GM20000 (cell line): ENCODE results near the gene HUNK.
"Not testable (repeated sequence)": the region's sequence is repeated elsewhere in the genome, so short reads cannot be mapped to it uniquely, and the experiment has no call there.

ENCODE experiments used
- DNase-seq: peaks from one replicate; pipeline ENCODE4 v3.0.0; 2012; ENCODE audit warnings: low spot score
- TF ChIP-seq, protein P1 (sequence below): IDR thresholded peaks from 2 replicates; pipeline ENCODE4 v1.5.1; 2012; ENCODE audit warnings: mild to moderate bottlenecking, control low read depth; ENCODE audit errors: extremely low read depth, missing control alignments

The HUNK gene

DNA sequence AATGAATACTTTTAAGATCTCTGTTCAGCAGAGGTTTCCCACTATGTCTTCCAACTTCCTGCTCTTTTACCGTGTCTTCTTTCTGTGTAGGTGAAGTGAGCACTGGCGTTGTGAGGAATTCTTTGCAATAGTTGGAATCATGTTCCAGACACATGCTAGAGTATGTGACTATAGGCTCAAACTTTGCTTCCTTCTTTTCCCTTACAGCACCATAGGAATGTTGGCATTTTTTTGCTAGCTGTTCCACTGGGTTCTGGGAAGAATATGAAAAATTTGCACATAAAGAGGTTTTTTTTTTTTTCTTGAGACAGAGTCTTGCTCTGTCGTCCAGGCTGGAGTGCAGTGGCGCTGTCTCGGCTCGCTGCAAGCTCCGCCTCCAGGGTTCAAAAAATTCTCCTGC lies 15.7 kb upstream of the HUNK start:
- DNase-seq = no peak
- TF ChIP-seq, protein P1, sequence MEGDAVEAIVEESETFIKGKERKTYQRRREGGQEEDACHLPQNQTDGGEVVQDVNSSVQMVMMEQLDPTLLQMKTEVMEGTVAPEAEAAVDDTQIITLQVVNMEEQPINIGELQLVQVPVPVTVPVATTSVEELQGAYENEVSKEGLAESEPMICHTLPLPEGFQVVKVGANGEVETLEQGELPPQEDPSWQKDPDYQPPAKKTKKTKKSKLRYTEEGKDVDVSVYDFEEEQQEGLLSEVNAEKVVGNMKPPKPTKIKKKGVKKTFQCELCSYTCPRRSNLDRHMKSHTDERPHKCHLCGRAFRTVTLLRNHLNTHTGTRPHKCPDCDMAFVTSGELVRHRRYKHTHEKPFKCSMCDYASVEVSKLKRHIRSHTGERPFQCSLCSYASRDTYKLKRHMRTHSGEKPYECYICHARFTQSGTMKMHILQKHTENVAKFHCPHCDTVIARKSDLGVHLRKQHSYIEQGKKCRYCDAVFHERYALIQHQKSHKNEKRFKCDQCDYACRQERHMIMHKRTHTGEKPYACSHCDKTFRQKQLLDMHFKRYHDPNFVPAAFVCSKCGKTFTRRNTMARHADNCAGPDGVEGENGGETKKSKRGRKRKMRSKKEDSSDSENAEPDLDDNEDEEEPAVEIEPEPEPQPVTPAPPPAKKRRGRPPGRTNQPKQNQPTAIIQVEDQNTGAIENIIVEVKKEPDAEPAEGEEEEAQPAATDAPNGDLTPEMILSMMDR = no peak

DNA sequence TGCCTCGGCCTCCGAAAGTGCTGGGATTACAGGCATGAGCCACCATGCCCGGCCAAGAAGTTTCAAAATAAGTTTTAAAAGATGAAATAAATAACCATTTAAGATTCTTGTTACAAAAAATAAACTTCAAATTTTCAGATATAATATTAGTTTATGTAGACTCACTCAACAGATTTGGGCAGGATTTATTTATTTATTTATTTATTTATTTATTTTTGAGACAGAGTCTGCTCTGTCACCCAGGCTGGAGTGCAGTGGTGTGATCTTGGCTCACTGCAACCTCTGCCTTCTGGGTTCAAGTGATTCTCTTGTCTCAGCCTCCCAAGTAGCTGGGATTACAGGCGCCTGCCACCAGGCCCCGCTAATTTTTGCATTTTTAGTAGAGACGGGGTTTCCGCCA lies 15.2 kb upstream of the HUNK start:
- DNase-seq = not testable (repeated sequence)

DNA sequence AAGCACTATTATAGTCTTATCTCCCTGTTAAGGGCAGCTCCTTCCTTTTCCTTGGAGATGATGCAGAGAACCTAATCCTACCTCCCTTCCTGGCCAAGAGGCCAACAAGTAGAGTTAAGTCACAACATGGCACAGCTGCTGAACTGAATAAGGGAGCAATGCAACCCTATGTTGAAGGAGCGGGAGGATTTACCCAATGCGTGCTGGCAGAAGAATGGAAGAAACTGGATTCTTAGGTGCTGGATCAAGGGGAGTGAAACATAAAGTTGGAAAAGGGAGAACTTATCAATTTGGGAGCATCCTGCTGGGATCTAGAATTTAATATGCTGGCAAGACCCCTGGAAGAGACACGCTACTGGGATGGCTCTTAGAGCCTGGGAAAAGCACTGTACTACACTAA lies 12.0 kb upstream of the HUNK start:
- TF ChIP-seq, protein P1 = no peak
- no peak for DNase-seq

DNA sequence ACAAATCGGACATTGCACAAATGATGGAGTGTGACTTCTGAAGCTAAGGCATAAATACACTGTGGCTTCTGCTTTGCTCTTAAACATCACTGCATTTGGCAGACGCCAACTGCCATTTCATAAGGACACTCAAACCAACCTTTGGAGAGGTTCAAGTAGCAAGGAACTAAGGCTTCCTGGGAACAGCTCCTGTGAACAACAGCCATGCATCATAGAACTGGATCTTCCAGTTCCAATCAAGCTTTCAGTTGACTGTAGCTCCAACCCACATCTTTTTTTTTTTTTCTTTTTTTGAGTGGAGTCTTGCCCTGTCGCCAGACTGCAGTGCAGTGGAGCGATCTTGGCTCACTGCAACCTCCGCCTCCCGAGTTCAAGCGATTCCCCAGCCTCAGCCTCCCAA lies 10.7 kb upstream of the HUNK start:
- DNase-seq = no peak
- TF ChIP-seq, protein P1 = no peak

DNA sequence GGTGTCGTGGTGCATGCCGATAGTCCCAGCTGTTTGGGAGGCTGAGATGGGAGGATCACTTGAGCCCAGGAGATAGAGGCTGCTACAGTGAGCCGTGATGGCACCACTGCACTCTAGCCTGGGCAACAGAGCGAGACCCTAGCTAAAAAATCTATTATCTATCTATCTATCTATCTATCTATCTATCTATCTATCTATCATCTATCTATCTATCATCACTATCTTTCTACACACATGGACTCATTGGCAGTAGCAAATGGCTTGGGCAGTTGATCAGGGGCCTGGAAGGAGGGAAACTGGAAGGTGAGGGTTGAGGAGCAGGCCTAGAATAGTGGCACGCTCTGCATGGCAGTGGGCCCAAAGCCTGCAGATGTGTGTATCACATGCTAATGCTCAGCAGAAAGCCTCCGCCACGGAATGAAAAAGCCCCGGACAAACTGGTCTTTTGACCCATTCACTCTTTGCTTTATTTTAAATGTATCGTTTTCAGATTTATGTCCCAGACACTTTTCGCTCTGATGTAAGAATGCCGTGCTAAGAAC lies 7.3 kb upstream of the HUNK start:
- no peak for DNase-seq
- TF ChIP-seq, protein P1 = no peak

DNA sequence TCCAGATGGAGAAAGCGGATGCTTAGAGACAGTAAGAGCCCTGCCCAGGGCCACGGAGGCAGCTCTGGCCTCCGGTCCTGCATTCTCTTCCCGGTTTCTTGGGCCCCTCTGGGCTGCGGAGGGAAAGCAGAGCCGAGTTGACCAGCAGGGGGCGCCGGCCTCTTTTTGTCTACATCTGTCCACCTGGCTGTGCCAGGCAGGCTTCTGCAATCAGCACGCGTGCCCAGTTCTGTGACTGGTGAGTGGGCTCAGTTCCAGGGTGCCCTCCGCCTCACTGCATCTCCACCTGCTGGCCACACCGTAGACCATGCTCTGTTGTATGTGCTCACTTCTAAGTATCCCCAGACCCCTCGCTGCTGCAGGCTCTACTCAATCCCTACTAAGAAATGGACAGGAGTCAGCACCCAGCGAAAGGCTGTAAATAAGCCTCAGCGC lies 6.7 kb upstream of the HUNK start:
- DNase-seq = peak; percentile 76

DNA sequence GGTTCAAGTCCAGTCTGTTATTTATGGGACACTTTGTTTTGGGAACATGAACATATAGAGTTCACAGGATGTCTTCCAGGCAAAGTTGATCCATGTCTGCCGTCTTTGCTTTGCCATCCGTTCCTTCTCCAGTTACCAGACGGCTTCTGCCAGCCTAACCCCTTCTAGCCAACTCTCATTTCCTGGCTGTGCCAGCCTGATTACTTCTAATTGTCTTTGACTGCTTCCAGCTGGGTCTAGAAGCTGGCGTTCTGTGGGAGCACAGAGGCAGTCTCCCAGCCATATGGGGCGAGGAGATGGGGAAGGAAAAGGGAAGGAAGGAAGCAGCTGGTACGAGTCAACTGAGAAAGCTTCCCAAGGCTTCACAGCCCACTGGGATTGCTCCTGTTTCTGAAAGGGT lies 3.1 kb upstream of the HUNK start:
- no peak for DNase-seq
- TF ChIP-seq, protein P1 = no peak

More for the DNA sequence above, 6.7 kb upstream of the HUNK start:
- TF ChIP-seq, protein P1 = peak; percentile 78

DNA sequence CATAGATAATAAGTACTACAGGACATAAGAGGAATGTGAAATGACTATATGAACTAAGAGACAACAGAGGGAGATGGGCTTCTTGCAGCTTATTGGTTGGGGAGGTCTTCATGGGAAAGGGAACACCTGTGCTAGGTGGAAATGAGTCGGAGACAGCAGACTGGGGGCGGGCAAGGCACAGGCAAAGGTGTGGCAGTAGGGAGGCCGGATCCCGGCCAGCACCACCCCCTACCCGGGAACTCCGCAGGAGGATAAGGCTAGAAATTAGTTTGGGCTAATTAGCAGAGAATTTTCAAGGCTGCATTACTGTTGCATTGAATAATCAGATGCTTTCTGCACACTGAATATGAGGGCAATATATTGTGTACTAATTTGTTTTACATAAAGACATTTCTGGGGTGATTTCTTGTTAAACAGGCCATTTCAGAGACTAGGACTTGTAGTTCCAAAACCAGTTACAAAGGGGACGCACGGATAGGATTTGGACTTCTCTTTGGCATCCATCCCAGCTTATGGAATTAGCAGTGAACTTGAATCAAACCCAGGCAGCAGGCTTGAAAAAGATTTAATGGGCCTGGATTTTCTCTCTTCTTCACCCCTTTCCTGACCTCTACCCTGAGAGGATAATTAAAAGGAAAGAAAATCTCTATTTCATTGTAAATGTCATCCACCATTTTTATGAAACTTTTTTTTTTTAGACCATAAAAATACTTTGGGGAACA lies 2.2 kb upstream of the HUNK start:
- TF ChIP-seq, protein P1 = no peak

DNA sequence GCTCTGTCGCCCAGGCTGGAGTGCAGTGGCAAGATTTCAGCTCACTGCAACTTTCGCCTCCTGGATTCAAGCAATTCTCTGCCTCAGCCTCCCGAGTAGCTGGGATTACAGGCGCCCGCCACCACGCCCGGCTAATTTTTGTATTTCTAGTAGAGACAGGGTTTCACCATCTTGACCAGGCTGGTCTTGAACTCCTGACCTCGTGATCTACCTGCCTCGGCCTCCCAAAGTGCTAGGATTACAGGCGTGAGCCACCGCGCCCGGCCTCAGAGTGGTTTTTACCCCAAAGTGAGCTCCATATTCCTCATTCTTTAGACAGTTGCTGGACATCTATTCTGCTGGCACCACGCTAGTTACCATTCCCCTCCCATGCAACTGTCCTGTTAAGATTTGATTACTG lies 1.4 kb upstream of the HUNK start:
- not testable (repeated sequence) for DNase-seq

More for the DNA sequence above, 2.2 kb upstream of the HUNK start:
- no peak for DNase-seq
